Mucosa of stomach (tissue), 1 donor: ENCODE measurements around the gene EMD.
A peak's percentile ranks its signal among the peaks of the same experiment; 100 is the strongest.

Experiments
- H3K27me3 ChIP-seq: one replicate; pipeline ENCODE4 v1.7.0; 2013; ENCODE audit warnings: mild to moderate bottlenecking, low read length; ENCODE audit not compliant: control insufficient read depth, insufficient read depth
- H3K36me3 ChIP-seq: one replicate; pipeline ENCODE4 v1.7.0; 2013; ENCODE audit warnings: low read length; ENCODE audit not compliant: control insufficient read depth, insufficient read depth
- H3K4me1 ChIP-seq: one replicate; pipeline ENCODE4 v1.7.0; 2013; ENCODE audit warnings: mild to moderate bottlenecking, low read length; ENCODE audit not compliant: control insufficient read depth, insufficient read depth
- H3K4me3 ChIP-seq: one replicate; pipeline ENCODE4 v1.7.0; 2013; ENCODE audit warnings: low read length
- H3K9ac ChIP-seq: one replicate; pipeline ENCODE4 v1.7.0; 2013; ENCODE audit warnings: mild to moderate bottlenecking, low read length, moderate library complexity
- H3K9me3 ChIP-seq: one replicate; pipeline ENCODE4 v1.7.0; 2013; ENCODE audit warnings: mild to moderate bottlenecking, low read length, moderate library complexity; ENCODE audit not compliant: control insufficient read depth
- donor health status: Pancreatic carcinoma.

The EMD gene

GRCh38 chrX:154426916-154427770 is 48.0 kb downstream of the EMD start:
- Histone ChIP-seq H3K36me3 (no peaks in the 10 kb centered on the region), H3K27me3 (no peaks in the 10 kb centered on the region), H3K9ac (no peak overlapping the region), H3K4me3 (no peak overlapping the region), H3K9me3 (no peaks in the 10 kb centered on the region), H3K4me1 (peaks cover 22% of the 10 kb centered on the region)

GRCh38 chrX:154428176-154429171 is 49.4 kb downstream of the EMD start, which contains the start of gene ATP6AP1:
TSS of gene ATP6AP1 (plus strand) at chrX:154428677. CDS start at chrX:154428693, 16 bp downstream.
- peak within 1 kb of the TSS; percentile 53 for H3K9ac ChIP-seq
- peak within 1 kb of the TSS; percentile 71 for H3K4me3 ChIP-seq
- H3K36me3 ChIP-seq, result no peaks in the 10 kb centered on the region
- no peaks in the 10 kb centered on the region for H3K27me3 ChIP-seq
- H3K9me3 ChIP-seq, result no peaks in the 10 kb centered on the region
- peaks cover 22% of the 10 kb centered on the region for H3K4me1 ChIP-seq

- H3K9me3 ChIP-seq, result no peaks in the 10 kb centered on the region
- no peak overlapping the region for H3K4me3 ChIP-seq
- peak overlapping the region; percentile 53 for H3K9ac ChIP-seq
- peaks cover 22% of the 10 kb centered on the region for H3K4me1 ChIP-seq
- no peaks in the 10 kb centered on the region for H3K27me3 ChIP-seq
- no peaks in the 10 kb centered on the region for H3K36me3 ChIP-seq
These were observed 50.6 kb downstream of the EMD start for GRCh38 chrX:154429711-154430110.

GRCh38 chrX:154430479-154430878 is 51.4 kb downstream of the EMD start:
- Histone ChIP-seq H3K4me3 (no peak overlapping the region), H3K9ac (peak overlapping the region; percentile 15)

GRCh38 chrX:154430916-154431315 is 51.8 kb downstream of the EMD start:
- Histone ChIP-seq H3K9ac (peak overlapping the region; percentile 15), H3K27me3 (no peaks in the 10 kb centered on the region)

More at GRCh38 chrX:154430479-154430878, 51.4 kb downstream of the EMD start:
- no peaks in the 10 kb centered on the region for H3K27me3 ChIP-seq
- H3K36me3 ChIP-seq, result no peaks in the 10 kb centered on the region
- H3K4me1 ChIP-seq, result peaks cover 22% of the 10 kb centered on the region
- no peaks in the 10 kb centered on the region for H3K9me3 ChIP-seq

More at GRCh38 chrX:154430916-154431315, 51.8 kb downstream of the EMD start:
- Histone ChIP-seq H3K4me1 (peaks cover 22% of the 10 kb centered on the region), H3K9me3 (no peaks in the 10 kb centered on the region), H3K36me3 (no peaks in the 10 kb centered on the region), H3K4me3 (no peak overlapping the region)
